Activated CD4-positive, alpha-beta T cell treated with anti-CD3 and anti-CD28 coated beads for 24 hours (primary cell): ENCODE data around the gene TENM4.

Source experiments
- DNase-seq, 2 donors: peaks; one replicate each; pipeline ENCODE4 v3.0.0-alpha.2; 2020; ENCODE audit warnings: low read depth in 2 of 2

TENM4 gene

GRCh38 chr11:78787696-78788095, 653.1 kb downstream of the TENM4 start:
- DNase-seq, result no peak

GRCh38 chr11:78786746-78787145, 654.1 kb downstream of the TENM4 start:
- no peak for DNase-seq

GRCh38 chr11:78786086-78786485, 654.7 kb downstream of the TENM4 start:
- no peak for DNase-seq

- no peak for DNase-seq
Observed at GRCh38 chr11:78784321-78785061, 656.3 kb downstream of the TENM4 start.

GRCh38 chr11:78783846-78784245, 657.0 kb downstream of the TENM4 start:
- DNase-seq, result no peak

GRCh38 chr11:78783301-78783700, 657.5 kb downstream of the TENM4 start:
- DNase-seq, result no peak

- DNase-seq, result no peak
Observed at GRCh38 chr11:78782725-78783124, 658.1 kb downstream of the TENM4 start.

- no peak for DNase-seq
Observed at GRCh38 chr11:78780889-78781288, 659.9 kb downstream of the TENM4 start.

- DNase-seq, result no peak
Observed at GRCh38 chr11:78773492-78773891, 667.3 kb downstream of the TENM4 start.

- no peak for DNase-seq
Observed at GRCh38 chr11:78773077-78773476, 667.8 kb downstream of the TENM4 start.

GRCh38 chr11:78772186-78772585, 668.6 kb downstream of the TENM4 start:
- no peak for DNase-seq

GRCh38 chr11:78770931-78771330, 669.9 kb downstream of the TENM4 start:
- no peak for DNase-seq

- no peak for DNase-seq
Observed at GRCh38 chr11:78768971-78769370, 671.9 kb downstream of the TENM4 start.

GRCh38 chr11:78768345-78768744, 672.5 kb downstream of the TENM4 start:
- DNase-seq, result no peak

- no peak for DNase-seq
Observed at GRCh38 chr11:78767027-78767932, 673.5 kb downstream of the TENM4 start.

GRCh38 chr11:78764946-78765345, 675.9 kb downstream of the TENM4 start:
- DNase-seq, result no peak

- DNase-seq, result no peak
Observed at GRCh38 chr11:78763664-78764063, 677.2 kb downstream of the TENM4 start.

GRCh38 chr11:78762105-78762504, 678.7 kb downstream of the TENM4 start:
- DNase-seq, result no peak

GRCh38 chr11:78759071-78759470, 681.8 kb downstream of the TENM4 start:
- DNase-seq, result no peak

GRCh38 chr11:78753297-78753696, 687.5 kb downstream of the TENM4 start:
- DNase-seq, result no peak

- DNase-seq, result no peak
Observed at GRCh38 chr11:78752494-78752893, 688.3 kb downstream of the TENM4 start.

GRCh38 chr11:78748918-78749690, 691.7 kb downstream of the TENM4 start:
- no peak for DNase-seq
